Activated CD8-positive, alpha-beta memory T cell treated with anti-CD3 and anti-CD28 coated beads, Interleukin-2, amount 50 U/mL, for 24 hours (primary cell): ENCODE data around the gene SORBS2.
"Not testable (repeated sequence)": the region's sequence is repeated elsewhere in the genome, so short reads cannot be mapped to it uniquely, and the experiment has no call there.

Experiments used
- DNase-seq: peaks from one replicate; pipeline ENCODE4 v3.0.0-alpha.2; 2020; ENCODE audit errors: extremely low read depth

The SORBS2 gene

DNA sequence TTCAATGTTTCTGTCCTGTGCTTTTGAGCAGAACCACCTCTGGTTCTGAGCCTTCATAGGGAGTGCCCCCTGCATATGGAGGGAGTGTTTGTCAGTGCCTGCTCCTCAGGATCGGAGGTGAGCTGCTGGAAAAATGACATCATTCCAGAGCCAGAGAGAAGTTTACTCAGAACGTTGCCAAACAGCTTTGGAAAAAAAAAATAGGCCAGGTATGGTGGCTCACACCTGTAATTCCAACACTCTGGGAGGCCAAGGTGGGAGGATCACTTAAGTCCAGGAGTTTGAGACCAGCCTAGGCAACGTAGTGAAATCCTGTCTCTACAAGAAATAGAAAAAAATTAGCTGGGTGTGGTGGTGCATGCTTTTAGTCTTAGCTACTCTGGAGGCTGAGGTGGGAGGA is 249.5 kb downstream of the SORBS2 start:
- no peak for DNase-seq

DNA sequence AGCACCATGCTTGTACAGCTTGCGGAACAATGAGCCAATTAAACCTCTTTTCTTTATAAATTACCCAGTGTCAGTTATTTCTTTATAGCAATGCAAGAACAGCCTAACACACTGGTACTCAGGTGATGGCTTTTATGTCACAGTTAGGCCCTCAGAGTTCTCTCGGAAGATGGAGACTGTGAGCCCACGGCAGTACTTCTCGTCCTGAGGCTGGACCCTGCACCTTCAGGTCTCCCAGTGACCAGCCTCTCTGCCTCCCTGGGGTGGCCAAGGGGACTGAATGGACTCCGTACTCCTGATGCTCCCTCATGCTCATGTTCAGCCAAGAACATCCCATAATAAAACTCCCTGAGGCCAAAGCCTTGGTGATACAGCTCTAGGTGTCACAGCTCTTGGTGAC is 251.7 kb downstream of the SORBS2 start:
- no peak for DNase-seq

DNA sequence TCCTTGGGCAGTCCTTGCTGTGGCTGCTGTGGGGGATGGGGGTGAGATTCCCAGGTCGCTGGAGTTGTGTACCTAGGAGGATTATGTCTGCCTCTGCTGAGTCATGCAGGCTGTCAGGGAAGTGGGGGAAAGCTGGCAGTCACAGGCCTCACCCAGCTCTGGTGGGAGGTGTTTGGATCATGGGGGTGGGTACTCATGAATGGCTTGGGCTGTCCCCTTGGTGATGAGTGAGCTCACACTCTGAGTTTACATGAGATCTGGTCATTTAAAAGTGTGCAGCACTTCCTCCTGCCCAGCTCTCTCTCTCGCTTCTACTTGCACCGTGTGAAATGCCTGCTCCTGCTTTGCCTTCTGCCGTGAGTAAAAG is 252.1 kb downstream of the SORBS2 start:
- DNase-seq, result no peak

DNA sequence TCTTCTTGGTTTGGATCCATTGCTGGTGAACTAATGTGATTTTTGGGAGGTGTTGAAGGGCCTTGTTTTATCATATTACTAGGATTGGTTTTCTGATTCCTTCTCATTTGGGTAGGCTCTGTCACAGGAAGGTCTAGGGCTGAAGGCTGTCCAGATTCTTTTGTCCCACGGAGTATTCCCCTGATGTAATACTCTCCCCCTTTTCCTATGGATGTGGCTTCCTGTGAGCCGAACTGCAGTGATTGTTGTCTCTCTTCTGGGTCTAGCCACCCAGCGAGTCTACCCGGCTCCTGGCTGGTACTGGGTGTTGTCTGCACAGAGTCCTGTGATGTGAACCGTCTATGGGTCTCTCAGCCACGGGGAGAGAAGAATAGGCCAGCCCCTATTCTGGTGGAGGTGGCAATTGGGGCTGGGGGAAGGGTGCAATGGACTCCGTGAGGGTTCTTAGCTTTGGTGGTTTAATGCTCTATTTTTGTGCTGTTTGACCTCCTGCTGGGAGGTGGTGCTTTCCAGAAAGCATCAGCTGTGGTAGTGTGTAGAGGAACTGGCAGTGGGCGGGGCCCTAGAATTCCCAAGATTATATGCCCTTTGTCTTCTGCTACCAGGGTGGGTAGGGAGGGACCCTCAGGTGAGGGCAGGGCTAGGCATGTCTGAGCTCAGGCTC is 252.6 kb downstream of the SORBS2 start:
- DNase-seq, result not testable (repeated sequence)

DNA sequence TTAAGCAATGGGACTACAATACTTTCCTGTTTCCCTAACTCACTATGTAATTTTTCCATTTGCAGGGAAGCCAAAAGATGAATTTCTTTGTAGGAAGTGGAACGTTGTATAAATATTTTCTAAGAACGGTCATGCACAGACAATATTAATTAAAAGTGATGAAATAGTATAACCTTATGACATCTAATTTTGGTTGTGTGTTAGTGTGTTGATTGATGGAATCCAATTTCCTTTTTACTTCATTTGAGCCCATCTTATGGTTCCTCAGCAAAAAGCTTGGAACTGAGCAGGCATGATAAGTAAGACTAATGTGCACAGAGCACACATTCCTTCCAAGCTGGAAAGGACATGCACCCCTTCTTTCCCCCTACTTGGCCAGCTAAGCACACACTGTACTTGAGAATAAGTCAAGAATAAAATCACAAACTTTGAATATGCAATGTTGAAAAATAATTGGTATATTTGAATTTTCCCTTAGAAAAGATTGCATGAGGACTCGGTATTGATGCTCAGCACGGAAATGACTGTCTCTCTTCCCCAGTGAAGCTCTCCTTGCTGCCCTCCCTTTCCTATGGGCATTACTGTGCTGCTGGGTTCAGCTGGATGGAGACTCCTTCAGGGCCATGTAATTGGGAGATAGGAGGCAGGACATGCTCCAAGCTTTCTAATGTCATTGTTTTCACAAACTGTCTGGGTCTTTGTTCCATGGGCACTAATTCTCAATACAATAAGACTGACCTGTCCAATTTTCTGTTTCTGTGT is 257.4 kb downstream of the SORBS2 start:
- no peak for DNase-seq

DNA sequence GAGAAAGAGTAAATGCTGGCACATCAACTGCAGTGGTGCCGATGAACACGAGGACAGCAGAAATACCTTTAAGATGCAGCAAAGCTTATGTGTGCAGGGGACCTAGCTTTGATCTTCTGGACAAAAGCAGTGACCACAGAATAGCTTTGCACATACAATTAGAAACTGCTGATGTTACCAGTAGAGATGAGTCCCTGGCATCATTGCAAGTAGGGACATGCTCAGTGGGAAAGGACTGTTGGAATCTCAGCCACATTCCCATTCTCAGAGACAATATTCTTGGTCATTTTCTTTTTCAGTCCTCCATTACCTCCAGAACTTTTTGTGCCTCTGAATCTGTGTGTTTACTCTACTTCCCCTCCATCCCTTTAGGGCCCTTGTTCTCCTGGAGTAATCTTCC is 259.7 kb downstream of the SORBS2 start:
- DNase-seq, result no peak

DNA sequence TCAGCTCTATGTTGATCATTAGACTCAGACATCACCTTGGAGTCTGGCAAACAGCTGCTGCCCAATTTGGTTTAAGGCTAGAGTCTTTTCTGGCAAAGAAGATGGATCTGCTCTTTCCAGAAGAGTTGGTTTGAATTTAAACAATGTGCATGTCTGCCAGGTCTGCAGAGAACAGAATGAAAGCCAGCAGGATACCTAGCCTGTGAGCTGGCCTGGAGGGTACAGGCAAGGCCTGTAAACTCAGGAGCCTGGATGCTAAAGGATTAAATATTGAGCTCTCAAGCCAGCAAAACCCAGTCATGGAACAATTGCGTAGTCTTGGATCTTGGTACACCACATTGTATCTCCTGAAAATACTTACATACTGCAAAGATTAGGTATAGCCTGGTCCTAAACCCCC is 261.1 kb downstream of the SORBS2 start:
- no peak for DNase-seq

DNA sequence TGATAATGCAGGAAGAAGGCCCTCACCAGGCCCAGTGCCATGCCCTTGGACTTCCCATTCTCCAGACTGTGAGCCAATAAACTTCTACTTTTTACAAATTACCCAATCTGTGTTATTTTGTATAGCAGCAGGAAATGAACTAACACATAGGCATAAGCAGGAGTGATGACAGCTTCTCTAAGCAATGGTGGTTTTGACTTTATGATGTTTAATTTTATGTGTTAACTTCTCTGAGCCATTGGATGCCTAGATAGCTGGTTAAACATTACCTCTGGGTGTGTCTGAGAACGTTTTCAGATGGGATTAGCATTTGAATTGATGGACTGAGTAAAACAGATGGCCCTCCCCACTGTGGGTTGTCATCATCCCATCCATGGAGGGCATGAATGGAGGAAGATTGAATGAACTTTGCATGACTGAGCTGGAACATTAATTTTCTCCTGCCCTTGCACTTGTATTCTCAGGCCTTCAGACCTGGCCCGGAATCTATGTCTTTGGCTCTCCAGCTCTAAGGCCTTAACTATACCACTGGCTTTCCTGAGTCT is 262.8 kb downstream of the SORBS2 start:
- no peak for DNase-seq

DNA sequence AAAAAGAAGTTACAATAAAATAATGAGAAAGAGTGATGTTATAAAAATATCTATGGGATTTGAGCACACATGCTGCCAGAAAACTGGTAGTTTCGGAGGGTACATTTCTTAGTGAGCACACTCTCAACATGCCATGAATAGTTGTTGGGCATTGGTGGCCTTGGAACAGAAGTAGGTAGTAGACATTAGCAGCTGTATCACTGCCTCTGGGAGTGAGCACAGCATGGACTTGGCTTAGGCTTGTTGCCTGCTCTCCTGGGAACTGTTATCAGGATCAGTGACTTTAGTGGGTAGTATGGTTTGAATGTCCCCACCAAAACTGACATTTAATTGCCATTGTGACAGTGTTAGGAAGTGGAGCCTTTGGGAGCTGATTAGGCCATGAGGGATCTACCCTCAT is 263.4 kb downstream of the SORBS2 start:
- no peak for DNase-seq

DNA sequence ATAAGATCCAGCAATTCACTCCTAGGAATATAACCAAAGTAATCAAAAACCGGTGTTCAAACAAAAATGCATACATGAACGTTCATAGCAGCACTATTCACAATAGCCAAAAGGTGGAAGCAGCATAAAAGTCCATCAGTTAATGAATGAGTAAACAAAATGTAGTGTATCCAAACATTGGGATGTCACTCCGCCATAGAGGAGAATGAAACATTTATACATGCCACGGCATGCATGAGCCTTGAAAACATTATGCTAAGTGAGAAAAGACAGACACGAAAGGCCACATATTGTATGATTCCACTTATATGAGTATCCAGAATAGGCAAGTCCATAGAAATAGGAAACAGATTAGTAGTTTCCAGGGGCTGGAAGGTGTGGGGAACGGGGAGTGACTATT is 265.7 kb downstream of the SORBS2 start:
- no peak for DNase-seq

DNA sequence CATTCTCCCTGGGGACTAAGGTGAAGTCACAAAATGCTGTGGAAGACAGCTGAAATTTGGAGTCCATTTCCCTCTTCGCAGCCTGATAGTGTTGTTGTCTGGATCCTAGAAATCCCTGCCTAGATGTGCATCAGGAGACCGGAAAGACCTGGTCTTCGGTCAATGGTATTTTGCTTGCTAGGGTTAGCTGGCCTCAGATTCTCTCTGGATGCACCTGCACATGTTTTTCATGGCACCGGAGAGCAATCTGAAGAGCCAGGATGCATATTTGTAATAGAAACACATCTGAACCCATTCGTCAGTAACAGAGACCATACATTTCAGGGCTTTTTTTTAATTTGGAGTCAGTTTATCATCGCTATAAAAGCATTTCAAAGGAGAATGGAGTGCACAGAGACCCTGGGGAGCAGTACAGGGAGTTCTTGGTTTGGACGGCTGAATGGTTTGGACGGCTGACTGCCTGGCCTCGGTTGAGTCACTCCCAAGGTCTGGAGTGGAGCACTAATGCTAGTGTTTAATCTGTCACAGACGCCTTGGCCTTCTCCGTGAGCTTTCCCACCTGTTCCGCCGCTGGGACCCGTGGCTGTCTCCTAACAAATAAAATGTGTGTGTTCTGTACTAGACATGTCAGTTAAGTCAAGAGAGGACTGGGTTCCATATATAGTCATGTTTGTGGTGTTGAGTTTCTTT is 269.2 kb downstream of the SORBS2 start:
- no peak for DNase-seq

DNA sequence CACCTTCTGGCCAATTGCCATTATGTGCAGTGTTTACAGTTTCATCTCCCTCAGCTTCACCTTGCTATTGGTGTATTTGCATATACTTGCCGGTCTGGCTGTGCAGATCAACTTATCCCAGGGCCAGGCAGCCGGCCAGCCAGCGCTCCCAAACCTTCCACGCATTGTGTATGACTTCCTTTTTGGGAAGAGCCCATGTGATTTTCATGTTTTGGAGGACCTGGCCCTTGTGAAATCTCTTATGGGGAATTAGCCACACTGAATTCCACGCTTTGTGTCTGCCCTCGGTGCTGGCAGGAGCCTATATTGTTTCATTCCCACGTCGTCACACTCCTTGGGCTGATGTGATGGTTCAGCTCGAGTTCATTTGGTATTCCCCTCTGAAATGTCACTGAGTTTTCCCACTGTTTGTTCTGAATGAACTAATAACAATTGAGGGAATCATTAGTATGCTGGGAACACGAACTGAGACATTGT is 270.7 kb downstream of the SORBS2 start:
- DNase-seq, result no peak

DNA sequence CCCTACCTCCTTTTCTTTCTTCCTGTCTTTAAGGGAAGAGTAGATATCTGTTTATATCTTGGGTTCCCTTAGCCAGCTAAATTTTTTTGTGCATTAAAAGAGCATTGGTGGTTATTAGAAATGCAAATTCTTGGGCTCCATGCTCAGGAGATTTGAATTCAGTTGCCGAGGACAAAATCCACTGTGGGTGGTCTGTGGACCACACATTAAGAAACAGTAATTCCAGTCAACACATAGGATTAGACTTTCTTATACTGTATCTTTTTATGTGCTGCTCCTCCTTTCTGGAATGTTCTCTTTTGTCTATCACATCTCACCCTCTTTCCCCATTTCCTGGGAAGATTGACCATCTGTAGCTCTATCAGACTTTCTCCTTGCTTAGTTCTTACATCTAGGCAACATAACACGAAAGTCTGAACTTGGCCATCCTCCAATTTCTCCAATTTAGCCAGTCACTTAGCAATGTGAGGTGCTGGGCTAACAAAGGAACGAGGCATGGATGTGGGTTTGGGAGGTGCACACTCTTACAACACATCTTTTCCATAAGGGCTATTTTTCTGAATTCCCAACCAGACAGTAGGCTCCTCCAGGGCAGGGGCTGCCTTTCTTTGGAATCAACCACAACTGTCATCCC is 271.4 kb downstream of the SORBS2 start:
- no peak for DNase-seq

DNA sequence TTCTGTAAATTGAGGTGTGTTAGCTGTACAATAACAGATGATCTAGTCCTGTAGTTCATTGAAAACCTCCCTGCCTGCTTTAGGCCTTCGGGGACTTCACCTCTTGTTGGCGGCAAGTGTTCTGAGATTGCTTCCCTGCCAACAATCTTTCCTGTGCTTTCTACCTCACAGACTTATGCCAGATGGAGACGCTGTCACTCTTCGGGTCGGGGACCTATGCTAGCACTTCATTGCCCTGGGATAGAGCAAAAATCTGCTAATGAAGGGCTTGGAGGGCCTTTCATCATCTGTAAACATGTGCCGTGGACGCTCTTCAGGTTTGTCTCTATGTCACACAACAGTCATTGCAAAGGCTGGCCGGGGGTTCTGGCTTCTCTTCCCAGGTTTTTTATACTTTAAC is 272.0 kb downstream of the SORBS2 start:
- no peak for DNase-seq

DNA sequence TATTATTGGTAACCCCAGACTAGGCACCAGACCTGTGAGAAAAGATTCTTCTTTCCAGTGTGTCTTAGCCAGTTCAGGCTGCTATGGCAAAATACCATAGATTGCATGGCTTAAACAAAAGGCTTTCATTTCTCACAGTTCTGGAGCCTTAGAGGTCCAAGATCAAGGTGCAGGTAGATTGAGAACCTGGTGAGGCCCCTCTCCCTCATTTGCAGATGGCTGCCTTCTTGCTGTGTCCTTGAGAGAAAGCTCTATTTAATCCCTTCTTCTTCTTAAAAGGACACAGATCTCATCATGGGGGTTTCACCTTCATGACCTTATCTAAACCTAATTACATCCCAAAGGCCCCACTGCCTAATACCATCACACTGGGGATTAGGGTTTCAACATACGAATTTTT is 273.2 kb downstream of the SORBS2 start:
- no peak for DNase-seq

DNA sequence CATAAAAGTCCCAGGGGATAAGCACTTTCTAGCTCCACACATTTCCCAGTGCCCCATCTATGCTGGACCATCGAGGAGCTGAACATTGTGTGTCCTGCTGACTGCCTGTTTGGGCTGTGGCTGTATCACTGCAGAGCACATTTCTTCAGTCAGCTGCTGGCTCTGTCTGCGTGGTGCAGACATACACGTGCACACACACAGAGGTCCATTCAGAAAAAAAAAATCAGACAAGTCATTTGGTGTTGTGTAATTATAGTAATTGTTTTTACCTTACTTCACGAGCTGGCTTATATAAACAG is 275.6 kb downstream of the SORBS2 start:
- no peak for DNase-seq

DNA sequence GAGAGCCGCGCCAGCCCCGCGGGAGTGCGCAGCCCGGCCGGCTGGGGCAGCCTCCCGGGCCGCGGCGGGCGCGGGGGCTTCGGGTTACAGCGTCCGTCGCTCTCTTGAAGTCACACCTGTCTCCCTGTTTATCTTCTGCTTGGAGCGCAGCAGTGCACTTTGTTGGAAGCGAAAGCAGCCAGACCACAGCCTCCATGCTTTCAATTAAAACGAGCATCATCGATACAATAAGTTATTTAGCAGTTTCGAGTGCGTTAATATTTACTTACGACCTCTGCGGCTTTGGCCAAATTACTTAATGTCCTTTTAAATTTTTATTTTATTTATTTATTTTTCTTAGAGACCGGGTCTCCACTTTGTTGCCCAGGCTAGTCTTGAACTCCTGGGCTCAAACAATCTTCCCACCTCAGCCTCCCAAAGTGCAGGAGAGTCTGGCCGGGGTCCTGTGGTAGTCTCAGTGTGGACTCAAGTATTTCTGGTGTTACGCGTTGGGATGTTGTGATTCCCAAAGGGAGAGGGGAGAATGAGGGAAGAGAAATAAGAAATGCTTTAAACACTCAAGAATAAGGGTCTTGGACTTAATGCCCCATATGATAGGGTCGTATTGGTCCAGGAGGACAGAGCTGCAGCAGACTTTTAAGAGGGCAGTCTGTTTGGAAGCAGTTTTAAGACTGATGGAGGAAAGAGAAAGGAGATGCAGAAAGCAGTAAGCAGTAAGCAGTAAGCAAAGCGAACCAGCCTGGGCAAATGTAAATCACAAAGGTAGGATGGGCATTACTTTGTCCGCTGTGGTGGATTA is 276.2 kb downstream of the SORBS2 start:
- DNase-seq, result no peak
